H1 (cell line): ENCODE measurements around the gene NEUROD1. TPM values are rescaled to one million over a fixed set of nuclear protein-coding genes. Genes with fewer than 3 reads are reported as not detected.

Source experiments
- CEBPB ChIP-seq: IDR thresholded peaks from 2 replicates; pipeline ENCODE4 v1.6.1; 2012; ENCODE audit warnings: low read depth, low read length
- HDAC6 ChIP-seq: IDR thresholded peaks from one replicate; pipeline ENCODE4 v1.7.1; 2012; ENCODE audit warnings: low read depth, mild to moderate bottlenecking, inconsistent platforms, low read length, moderate library complexity
- polyA plus RNA-seq, 7 experiments: library from polyadenylated mRNA; depleted of rRNA in 3 of 7; stranded (reverse) in 5 of 7; unstranded in 2 of 7; fragments of >200 nt in 5 of 7; fragments of 200-250 nt in 2 of 7; gene quantifications; 1 replicate in 5 of 7; 2 replicates in 1 of 7; 4 replicates in 1 of 7; pipeline versions ENCODE4 v1.2.1 to v1.2.3, GENCODE V29; 2011 to 2013; ENCODE audit warnings: missing spikeins in 2 of 7, mixed read lengths in 2 of 7
- total RNA-seq: library from RNA; stranded (reverse); fragmentation: NEBNext Ultra II Directional; extraction: Animal tissue kit (Norgen Biotek cat#: 25700); gene quantifications from 2 replicates; pipeline ENCODE4 v1.2.1, GENCODE V29; 2021

NEUROD1 gene
- total and polyA plus RNA-seq, 2 of the 8 experiments (the other 6 are each of a cell fraction or from before 2014, with no cell fraction given): 0.08 TPM; not detected in 1

DNA sequence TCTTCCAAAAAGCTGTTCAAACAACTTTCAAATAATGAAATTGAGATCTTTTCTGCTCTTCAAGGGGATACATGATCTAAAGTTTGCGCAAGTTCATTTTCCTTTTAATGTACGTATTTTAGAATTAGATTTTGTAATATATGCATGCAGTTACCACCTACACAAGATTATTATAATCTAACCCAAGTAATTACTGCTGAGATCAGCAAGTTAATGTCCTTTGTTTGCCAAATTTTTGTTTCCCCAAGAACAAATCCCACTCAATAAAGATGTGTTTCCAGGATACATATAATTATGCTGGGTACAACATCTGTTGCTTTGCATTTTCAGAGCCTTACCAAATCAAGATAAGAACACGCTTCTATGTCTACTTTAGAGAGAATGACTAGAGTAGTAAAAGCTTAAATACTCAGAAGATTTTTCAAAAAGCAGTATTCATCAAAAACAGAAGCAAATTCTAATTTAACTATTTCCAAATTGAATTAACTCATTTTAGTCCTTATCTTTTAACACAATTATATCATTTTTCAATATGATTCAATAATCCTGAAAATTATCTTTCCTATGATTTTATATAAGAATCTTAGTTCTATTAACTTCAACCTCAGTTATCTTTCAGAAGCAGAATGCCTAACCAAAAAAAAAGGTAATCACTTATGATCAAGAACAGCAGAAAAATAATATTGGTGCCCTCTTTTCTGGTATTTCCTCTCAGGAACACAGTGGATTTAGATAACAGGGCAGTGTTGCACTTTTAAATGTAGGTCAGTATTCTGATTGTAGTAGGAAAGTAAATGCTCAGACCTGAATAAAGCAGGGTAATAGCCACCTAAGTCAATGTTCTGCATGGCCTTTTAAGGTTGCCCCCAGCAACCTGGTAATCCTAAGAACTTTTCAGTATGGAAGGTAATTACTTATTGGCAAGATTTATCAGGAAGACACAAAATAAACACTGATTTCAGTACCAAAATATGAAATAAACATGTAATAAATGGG lies 51.4 kb downstream of the NEUROD1 start (continued):
- TF ChIP-seq HDAC6 (no peak), CEBPB (no peak)
